ENCODE results near the gene ZNF800.

GRCh38 chr7:127367679-127368078, 24.8 kb downstream of the ZNF800 start:
- TF ChIP-seq CTCF (IDR thresholded peaks at IDR 0.05; ENCODE audit: control extremely low read depth in 1 of 3, insufficient read depth in 1 of 3, low read depth in 1 of 3, low read length in 3 of 3), result no peak
- TF ChIP-seq TAF1 (IDR thresholded peaks at IDR 0.05; ENCODE audit: low read depth, low read length), result no peak
- TF ChIP-seq GTF2F1 (IDR thresholded peaks at IDR 0.05; ENCODE audit: borderline replicate concordance, low read depth, low read length), result no peak
- TF ChIP-seq SP2 (IDR thresholded peaks at IDR 0.05; ENCODE audit: low read length), result no peak
- TF ChIP-seq JUN (IDR thresholded peaks at IDR 0.05; ENCODE audit: low read depth, low read length), result no peak
- no peak for TF ChIP-seq POLR2A (IDR thresholded peaks at IDR 0.05; ENCODE audit: control extremely low read depth in 1 of 2, low read depth in 2 of 2, low read length in 2 of 2)
- no peak for TF ChIP-seq CBX5 (IDR thresholded peaks at IDR 0.05; ENCODE audit: low read depth, low read length)
- TF ChIP-seq BRCA1 (IDR thresholded peaks at IDR 0.05; ENCODE audit: low read depth, low read length), result no peak
- TF ChIP-seq RBBP5 (IDR thresholded peaks at IDR 0.05; ENCODE audit: borderline replicate concordance, low read depth, low read length), result no peak
- TF ChIP-seq SP1 (IDR thresholded peaks at IDR 0.05; ENCODE audit: low read depth, low read length), result no peak
- no peak for TF ChIP-seq EP300 (IDR thresholded peaks at IDR 0.05; ENCODE audit: borderline replicate concordance in 1 of 2, low read depth in 2 of 2, low read length in 2 of 2)
- TF ChIP-seq RXRA (IDR thresholded peaks at IDR 0.05; ENCODE audit: insufficient read depth, low read depth, low read length), result no peak
- TF ChIP-seq RAD21 (IDR thresholded peaks at IDR 0.05 in 1 of 2, conservative IDR thresholded peaks at IDR 0.05 in 1 of 2; ENCODE audit: low read depth in 2 of 2, low read length in 2 of 2), result no peak
- no peak for TF ChIP-seq POLR2AphosphoS5 (IDR thresholded peaks at IDR 0.05; ENCODE audit: low read depth, low read length)
